Activated CD8-positive, alpha-beta memory T cell treated with anti-CD3 and anti-CD28 coated beads for 24 hours (primary cell): ENCODE measurements around the gene COL6A5.
"Not testable (repeated sequence)": the region's sequence is repeated elsewhere in the genome, so short reads cannot be mapped to it uniquely, and the experiment has no call there.

Experiments used
- DNase-seq: peaks from one replicate; pipeline ENCODE4 v3.0.0-alpha.2; 2020

COL6A5 gene

DNA sequence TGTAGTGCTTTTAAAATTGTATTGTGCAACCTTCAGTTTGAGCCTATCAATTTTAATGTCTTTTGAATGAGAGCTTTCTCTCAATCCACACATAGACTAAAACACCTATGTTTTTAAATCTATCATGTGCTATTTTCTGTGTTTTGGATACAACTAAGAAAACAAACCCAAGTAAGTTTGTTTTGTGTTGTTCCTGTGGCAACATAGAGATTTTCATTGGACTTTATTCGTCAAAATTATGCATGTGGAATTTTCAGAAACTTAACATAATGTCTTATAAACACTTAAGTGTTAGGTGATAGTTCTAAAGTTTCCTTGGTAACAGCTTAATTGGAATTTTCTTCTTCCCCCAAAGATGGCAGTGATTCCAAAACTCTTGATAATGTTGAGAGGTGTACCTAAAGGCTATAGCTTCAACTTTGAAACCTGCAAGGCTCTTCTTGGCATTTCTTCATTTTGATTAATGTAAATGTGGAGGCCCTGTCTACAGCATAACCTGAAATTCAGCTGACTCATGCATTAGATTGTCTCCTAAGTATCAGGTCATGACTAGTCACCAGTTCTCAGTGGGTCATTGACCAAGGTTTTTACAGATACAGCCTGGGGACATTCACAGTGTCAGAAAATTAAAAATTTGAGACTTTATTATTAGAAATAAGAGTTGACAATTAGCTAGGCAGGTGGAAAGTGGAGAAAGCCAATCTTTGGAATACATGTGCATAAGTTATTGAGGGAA is 44.4 kb downstream of the COL6A5 start:
- no peak for DNase-seq

GRCh38 chr3:130392266-130392665 is 46.8 kb downstream of the COL6A5 start:
- no peak for DNase-seq

GRCh38 chr3:130393594-130393993 is 48.1 kb downstream of the COL6A5 start:
- DNase-seq, result no peak

GRCh38 chr3:130395331-130395730 is 49.9 kb downstream of the COL6A5 start:
- no peak for DNase-seq

- no peak for DNase-seq
These were observed 50.4 kb downstream of the COL6A5 start for GRCh38 chr3:130395916-130396315.

DNA sequence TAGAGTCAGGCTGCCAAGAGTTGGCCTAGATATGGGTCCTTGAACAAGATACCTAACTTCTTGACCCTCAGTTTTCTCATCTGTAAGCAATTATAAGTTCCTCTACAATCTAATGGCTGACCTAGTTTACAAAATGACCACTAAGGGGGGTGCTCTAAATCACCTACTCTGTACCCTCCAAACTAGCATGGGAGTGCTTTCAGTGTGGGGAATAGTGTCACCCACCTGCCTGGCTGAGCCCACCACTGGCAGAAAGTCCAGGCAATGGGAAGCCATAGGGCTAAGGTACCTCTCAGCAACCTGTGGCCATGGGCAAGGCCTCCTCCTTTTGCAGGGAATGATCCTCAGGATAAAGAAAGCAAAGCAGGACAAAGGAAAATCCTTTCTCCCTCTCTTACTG is 58.9 kb downstream of the COL6A5 start:
- no peak for DNase-seq

GRCh38 chr3:130405956-130406355 is 60.5 kb downstream of the COL6A5 start:
- no peak for DNase-seq

DNA sequence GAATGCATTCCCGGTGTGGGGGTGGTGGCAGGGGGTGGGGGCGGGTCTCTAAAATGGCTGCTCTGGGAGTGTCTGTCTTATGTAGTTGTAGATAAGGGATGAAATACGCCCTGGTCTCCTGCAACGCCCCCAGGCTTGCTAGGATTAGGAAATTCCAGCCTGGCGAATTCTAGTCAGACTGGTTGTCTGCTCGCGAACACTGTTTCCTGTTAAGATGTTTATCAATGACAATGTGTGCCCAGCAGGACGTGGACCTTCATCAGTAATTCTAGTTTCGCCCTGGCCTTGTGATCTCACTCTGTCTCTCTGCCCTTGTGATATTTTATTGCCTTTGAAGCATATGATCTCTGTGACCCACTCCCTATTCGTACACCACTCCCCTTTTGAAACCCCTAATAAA is 62.8 kb downstream of the COL6A5 start:
- DNase-seq, result not testable (repeated sequence)

DNA sequence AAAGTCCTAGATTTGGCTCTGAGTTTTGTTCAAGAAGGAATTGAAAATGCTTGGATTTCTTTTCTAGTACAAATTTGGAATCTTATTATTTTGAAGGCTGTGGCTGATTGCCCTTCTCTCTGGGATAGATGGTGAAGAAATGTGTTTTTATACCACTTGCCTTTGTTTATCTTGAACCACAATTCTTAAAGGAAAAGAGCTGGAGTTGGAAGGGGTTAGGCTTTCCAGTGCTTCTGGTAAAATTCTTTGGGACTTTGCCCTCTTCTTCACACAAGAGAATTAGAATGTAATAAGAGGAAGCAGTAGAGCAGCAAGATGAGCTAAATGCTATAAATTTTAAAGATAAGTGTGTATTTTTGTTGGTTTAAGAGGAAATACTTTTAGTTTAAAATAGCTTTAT is 65.8 kb downstream of the COL6A5 start:
- DNase-seq, result no peak

DNA sequence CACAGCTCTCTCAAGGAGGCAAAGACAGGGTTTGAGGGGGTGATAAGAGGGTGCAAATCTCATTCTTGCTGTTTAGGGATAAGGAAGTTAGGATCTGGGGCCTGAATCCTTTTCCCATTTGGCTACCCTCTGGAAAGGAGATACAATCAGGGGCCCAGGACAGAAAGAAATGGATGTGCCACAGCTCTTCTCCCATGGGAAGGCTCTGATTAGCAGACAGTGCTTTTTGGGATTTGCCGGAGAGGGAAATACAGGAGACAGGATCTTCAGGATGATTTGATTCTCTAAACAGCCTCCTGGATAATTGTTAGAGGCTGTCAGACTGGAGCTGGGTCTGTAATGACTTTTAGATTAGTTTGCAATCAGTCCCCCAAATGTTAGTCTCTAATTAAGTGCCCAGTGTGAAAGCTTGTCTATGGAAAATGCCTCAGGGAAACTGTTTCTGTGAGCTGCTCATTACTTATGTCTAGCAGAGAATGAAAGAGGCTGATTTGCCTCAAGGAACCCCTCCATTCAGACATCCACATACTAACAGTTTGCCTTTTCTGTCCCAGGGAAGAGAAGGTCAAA is 67.6 kb downstream of the COL6A5 start:
- no peak for DNase-seq

DNA sequence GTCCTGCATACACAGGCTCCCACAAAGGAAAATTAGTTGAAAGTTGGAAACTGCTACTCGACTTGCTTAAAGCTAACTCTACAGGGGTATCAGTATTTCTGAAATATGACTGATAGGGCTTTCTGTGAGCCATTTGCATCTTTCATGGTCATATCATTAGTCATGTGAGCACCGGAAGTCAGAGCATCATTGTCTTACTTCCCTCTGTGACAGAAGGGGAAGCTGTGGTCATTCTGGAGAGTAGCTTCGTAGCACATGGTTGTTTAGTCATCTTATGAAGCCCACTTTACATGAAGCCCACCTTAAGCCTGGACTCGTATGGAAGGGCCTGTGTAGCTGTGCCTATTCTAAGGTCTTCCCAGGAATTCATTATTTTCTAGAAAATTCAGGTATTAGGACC is 69.0 kb downstream of the COL6A5 start:
- no peak for DNase-seq

DNA sequence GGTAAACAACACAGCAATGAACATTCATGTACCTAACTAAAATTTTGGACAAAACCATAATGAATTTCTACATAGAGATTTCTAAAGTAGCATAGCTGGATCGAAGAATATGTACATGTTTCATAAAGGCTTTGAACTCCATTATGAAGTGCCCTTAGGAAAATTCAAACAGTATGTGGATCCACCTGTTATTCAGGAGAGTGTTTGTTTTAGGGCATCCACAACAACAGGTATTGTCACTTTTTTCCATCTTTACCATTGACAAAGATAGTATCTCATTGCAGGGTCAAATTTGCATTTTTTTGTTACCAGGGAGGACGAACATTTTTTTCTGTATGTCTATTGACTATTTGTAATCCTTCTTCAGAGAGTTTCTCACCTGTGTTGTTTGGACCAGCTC is 75.0 kb downstream of the COL6A5 start:
- DNase-seq, result no peak

DNA sequence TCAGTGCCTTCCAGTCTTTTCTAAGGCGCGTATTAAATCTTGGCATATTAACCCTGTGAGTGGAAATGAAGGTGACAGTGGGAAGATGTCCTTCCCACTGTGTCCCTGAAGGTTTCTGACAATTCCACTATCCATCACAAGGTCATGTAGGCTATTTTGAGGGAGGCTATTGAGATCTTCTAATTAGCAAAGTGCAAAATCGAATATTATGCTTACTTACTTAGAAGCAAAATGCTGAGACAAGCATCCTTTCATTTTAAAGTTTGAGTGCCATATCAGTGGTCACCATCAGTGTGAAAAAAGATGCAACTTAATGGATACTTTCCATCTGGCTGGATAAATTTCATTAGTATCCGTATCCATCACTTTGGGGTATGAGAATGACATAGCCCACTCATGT is 77.6 kb downstream of the COL6A5 start:
- no peak for DNase-seq

DNA sequence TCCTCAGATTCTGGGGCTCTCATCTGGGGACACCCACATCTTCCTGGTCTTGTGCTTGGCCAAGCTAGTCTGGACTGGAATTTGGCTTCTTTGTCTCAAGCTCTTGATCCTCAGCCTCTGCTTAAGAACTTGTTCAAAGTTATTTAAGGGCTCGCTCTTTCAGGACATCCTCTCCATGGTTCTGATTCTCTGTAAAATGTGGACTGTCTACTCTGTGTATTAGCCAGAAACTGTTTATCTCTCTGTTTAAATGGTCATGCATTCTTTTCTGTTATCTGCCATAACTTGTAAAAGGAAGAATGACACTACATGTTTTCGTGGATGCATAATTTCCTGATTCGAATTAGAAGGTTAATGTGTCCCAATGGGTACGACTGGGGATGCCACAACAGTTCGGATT is 79.4 kb downstream of the COL6A5 start:
- no peak for DNase-seq

- no peak for DNase-seq
These were observed 80.0 kb downstream of the COL6A5 start for GRCh38 chr3:130425484-130425883.

DNA sequence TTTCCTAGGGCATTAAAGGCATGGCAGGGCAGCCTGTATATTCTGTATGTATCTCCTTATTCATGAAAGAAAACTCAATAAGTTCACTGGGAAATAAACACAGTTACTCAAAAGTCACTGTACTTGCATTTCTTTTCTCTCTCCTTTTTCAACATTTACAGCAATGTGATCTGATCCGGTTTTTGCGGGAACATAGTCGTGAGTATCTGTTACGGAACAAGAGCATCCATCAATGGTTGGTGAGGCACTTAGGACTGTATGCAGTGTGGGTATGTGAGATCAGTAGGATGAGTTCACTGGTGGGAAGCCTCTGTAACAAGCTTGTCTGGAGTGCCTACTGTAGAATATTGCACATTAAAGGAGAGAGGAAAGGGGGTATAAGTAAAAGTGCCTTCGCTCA is 80.7 kb downstream of the COL6A5 start:
- DNase-seq, result no peak

DNA sequence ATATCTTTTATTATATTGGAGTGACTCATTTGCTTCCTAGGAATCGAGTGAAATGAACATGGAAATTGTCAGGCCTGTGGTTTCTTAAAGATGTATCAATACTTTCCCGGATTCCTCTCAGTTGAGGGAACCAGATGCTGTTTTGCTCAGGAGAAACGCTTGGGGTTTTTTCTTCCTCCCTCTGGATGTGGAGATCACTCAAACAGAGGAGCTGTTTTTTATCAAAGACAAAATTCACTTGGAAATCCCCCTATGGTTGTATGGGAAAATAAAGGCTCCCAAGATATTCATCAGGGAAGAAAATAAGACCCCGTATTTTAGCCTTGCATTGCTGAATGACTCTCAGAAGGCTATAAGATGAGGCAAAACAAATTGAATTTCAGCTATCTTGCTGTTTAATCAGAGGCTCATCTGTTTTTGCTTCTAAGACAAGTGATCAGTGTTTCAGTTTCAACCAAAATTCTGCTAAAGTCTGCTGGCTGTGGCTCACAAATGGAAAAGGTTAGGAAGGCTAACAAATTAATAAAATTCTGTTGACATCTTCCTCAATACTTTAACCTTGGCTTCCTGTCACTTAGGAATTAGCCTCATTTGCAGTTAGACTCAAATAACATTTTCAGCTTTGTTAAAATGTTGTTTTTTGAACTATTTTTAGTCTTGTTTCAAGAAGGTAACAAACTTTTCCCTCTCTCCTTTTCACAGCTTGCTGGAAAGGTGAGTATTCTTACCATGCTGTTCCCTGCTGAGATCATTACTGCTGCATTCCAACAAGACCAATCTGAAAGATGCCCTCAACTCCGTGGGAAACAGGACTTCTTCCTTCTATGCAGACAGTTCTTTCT is 83.6 kb downstream of the COL6A5 start:
- DNase-seq, result no peak

DNA sequence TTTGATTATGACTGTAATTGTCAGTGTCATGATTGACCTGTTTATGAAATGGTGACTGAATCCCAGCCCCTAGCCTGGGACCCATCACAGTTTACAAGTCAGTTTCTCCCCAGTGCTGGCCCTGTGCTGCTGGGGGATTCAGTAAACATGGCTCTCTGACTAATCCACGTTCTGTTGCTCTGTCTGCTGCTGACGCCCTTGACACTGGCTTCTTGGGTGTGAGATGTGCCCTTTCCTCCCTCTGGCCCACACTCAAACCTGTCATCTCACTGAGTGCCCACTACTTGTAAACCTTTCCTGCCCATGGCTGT is 84.2 kb downstream of the COL6A5 start:
- DNase-seq, result no peak

DNA sequence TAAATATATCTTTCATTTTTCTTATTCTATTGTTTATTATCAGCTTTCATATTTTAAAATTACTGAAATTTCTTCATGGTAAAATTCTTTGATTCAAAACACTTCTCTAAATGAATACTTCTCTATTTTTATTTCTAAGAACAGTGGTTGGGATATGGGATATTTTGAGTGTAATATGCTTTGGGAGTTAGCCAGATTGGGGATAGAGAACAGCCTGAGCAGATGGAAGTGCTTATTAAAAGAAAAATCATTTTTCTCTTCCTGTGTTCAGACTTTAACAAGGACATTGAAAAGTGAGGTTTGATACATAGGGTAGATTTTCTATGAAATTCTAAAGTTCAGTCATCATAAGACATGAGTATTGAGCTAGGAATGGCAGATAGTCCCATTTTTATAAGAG is 84.8 kb downstream of the COL6A5 start:
- DNase-seq, result no peak

GRCh38 chr3:130432086-130432485 is 86.6 kb downstream of the COL6A5 start:
- not testable (repeated sequence) for DNase-seq

- DNase-seq, result no peak
These were observed 87.8 kb downstream of the COL6A5 start for GRCh38 chr3:130433306-130433705.

- no peak for DNase-seq
These were observed 96.8 kb downstream of the COL6A5 start for GRCh38 chr3:130442284-130442683.

- DNase-seq, result not testable (repeated sequence)
These were observed 101.4 kb downstream of the COL6A5 start for GRCh38 chr3:130446840-130447239.

DNA sequence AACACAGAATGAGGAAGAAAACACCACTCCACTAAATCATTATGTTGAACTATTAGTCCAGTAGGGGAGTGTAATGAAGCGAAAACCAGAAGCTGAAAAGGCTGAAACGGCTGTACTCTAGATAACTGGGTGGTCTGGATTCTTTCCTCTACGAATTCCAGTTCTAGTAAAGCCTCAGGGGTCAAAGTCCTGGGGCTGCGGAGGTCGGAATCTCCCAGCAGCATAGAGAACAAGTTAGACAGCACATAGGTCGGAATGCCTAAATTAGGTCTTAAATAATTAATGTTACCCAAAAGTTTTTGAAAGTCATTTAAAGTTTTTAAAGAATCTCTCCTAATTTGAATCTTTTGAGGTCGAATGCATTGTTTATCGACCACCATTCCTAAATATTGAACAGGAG is 102.7 kb downstream of the COL6A5 start:
- not testable (repeated sequence) for DNase-seq
